Measurements from ENCODE around the gene ZBTB42.

GRCh38 chr14:104794099-104794498 is 6.8 kb upstream of the ZBTB42 start:
- no peak for TF ChIP-seq TAF1 (IDR thresholded peaks at IDR 0.05; ENCODE audit: borderline replicate concordance, low read depth, low read length)
- TF ChIP-seq POLR2A (IDR thresholded peaks at IDR 0.05; ENCODE audit: low read depth, low read length): no peak
